COR-L47 (cell line): ENCODE data around the gene FFAR4.

Experiments used
- DNase-seq: peaks from one replicate; lab custom pipeline; 2025; lab: John Stamatoyannopoulos, UW

FFAR4 gene

DNA sequence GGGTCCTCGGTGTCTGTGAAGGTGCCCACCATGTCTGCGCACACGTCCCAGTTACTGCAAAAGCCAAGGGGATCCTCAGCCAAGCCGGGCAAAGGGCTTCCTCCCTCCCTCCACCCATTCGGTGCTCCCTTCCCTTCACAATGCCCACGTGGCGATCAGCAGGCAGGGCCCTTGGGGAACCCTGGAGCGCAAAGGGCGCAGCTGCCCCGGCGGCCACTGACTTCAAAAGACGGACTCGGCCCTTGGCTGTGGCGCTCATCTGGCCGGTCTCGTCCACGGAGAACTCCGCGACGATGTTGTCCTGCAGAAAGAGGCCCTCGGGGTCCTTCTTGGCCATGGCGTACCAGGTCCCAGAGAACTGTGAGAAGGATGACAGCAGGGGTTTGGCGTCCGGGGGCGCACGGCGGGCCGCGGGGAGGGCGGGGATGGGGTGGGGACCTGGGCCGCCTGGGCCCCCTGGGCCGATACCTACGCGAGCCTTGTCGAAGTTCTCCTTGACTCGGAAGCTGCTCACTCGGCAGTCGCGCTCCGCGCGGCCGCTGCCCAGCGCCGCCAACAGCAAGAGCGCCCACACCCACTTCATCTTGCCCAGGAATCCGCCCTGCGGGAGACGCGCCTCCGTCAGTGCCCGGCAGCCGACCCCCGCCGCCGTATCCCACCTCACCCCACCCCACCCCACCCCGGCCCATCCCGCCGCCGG is 34.1 kb downstream of the FFAR4 start:
- DNase-seq, result no peak

GRCh38 chr10:93601146-93601773 is 34.8 kb downstream of the FFAR4 start, which contains the start of gene RBP4:
TSS of gene RBP4 (minus strand) at chr10:93601235. CDS start at chr10:93601028, 207 bp downstream.
- no peak for DNase-seq

DNA sequence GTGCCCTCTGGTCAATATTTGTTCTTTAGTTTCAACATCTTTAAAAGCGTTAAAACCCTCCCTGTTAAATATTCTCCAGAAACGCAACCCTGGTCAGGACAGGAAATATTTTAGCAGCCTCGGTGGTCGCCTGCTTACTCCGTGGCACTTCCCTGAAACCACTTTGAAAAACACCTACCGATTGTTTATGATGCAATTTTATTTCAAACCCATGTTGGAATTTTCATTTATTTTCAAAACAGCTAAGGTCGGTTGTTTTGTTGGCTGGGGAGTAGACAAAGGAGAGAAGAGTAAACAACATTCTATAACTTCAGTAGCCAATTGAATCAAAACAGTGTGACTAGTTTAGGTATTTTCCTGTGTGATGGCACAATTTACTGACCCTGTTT is 35.3 kb downstream of the FFAR4 start:
- no peak for DNase-seq

GRCh38 chr10:93603023-93603422 is 36.6 kb downstream of the FFAR4 start:
- no peak for DNase-seq

DNA sequence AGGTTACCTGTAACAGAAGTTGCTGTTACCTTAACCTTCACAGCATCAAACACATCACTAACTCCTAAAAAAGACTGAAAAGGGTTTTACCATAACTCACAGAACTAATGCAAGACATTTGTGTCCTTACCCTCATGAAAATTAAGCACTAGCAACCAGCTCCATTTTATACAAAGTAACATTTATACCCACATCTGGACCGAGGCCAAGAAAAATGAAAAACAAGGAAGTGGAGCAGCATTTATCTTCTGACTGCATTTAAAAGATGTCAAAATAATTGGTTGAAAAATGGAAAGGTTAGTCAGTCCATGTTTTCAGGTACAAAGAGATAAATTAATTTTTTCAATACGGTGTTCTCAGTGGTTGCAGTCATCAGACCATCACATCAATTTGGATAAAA is 37.7 kb downstream of the FFAR4 start:
- DNase-seq, result peak; percentile 21

DNA sequence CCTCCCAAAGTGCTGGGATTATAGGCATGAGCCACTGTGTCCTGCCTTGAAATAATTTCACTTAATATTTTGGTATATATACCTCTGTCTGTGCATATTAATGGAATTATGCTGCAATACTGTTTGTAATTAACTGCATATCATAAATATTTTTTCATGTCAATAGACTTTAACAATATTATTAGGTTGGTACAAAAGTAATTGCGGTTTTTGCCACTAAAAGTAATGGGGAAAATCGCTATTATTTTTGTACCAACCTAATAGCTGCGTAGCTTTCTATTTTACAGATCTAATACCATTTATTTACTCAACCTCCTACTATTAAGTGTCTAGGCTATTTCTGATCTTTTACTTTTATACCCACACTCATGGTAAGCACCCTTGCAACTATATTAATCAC is 42.0 kb downstream of the FFAR4 start:
- DNase-seq, result no peak

- DNase-seq, result no peak
Observed at GRCh38 chr10:93612311-93612710, 45.8 kb downstream of the FFAR4 start, which contains the start of gene PDE6C. TSS of gene PDE6C (plus strand) at chr10:93612537. CDS start at chr10:93612726, 189 bp downstream.

DNA sequence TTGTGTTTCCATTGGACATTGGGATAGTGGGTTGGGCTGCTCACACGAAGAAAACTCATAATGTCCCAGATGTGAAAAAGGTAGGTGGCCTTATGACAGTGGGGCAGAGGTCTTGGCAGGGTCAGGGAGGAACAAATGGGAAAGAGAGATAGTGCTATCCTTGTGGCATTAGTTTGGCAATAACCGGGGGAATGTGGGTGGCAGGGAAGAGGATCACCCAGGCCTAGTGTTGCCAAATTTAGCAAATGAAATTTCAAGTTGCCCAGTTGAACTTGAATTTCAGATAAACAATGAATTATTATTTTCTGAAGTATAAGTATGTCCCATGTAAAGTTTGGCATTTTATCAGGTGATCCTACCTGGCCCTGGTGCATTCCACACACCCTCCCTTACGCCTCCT is 46.7 kb downstream of the FFAR4 start:
- DNase-seq, result no peak

GRCh38 chr10:93614101-93614825 is 47.8 kb downstream of the FFAR4 start:
- no peak for DNase-seq

DNA sequence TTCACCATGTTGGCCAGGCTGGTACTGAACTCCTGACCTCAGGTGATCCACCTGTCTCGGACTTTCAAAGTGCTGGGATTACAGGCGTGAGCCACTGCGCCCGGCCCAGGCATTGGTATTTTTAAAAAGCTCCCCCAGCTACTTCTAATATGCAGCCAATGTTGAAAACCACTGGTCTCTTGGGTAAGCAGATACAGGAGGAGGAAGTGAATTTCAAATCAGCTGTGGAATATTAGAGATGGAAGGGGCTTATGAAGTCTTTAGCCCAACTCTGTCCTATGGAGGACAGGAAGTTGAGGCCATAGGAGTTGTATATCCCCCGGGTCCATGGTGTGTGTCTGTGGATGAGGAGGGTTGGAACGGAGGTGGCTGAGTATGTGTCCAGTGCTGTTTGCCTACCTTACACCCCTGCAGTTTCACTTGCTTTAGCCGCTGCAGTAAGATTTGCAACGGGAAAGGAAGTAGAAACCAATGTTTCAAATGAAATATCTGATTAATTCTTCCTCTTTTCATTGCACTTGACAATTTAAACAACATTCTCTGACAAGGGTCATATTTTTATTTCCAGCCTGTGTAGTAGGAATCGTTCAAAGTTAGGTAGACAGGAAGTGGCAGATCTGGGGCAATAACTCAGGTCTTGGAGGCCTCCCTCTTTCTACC is 49.2 kb downstream of the FFAR4 start:
- no peak for DNase-seq

DNA sequence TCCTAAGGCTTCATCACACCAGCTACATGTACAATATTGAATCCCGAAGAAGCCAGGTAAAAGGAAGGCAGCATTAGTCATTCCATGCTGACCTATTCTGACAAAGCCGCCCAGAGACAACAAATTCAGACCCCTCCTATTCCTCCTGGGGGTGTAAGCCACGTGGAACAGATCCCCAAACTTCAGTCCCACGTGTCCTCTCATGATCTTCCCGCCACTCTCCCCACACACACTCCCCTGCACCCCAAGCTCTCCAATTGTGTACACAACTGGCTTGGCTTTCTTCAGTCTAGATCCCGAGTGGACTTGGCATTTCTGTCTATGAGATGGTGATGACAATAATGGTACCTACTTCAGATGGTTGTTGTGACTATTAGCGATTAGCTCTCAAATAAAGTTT is 54.5 kb downstream of the FFAR4 start:
- no peak for DNase-seq

DNA sequence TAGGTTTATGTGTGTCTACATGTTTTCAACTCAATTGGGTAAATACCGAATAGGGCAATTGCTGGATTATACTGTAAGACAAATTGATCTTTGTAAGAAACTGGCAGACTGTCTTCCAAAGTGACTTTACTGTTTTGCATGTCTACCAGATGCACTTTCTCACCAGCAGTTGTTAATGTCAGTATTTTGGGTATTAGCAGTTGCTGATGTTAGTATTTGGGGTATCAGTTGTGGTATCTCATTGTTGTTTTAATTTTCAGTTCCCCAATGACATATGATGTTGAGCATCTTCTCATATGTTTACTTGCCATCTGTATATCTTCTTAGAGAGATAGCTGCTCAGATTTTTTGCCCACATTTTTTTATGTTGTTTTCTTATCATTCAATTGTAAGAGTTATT is 56.5 kb downstream of the FFAR4 start:
- no peak for DNase-seq

DNA sequence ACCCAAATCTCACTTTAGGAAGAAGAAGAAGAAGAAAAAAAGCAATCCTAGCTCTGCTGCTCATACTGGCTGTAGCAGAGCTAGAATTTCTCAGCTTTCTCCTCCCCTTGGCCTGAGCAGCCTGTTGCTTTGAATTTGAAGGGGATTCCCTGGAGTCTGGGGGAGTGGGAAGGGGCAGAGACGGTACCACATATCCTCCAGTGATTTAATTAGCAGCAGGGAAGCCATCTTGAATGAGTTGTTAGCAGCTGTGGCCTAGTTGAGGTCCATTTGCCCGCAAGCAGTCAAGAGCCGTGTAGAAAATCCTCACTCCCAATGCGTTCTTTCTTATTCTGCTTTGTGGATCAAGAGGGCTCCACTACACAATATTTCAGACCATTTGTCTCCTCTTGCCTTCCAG is 62.4 kb downstream of the FFAR4 start:
- no peak for DNase-seq

DNA sequence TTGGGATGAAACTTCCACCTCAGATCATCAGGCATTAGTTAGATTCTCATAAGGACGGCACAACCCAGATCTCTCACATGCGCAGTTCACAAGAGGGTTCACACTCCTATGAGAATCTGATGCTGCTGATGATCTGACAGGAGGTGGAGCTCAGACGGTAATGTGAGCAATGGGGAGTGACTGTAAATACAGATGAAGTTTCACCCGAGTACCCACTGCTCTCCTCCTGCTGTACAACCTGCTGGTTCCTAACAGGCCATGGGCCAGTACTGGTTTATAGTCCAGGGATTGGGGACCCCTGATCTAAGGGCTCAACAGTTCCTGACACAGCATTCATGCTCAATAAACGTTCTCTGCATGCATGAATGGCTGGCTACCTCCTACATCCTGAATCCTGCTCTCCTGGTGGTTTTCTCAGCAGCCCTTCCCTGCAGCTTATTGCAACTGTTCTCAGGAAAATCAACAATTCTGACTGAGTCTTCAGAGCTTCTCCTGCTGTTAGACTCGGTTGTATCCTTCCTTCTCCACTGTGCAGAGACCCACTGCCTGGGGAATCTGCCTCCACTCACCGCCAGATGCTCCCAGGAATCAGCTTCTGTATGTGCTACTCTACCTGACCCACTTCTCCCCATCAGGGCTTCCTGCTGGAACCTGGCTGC is 63.3 kb downstream of the FFAR4 start:
- DNase-seq, result no peak

DNA sequence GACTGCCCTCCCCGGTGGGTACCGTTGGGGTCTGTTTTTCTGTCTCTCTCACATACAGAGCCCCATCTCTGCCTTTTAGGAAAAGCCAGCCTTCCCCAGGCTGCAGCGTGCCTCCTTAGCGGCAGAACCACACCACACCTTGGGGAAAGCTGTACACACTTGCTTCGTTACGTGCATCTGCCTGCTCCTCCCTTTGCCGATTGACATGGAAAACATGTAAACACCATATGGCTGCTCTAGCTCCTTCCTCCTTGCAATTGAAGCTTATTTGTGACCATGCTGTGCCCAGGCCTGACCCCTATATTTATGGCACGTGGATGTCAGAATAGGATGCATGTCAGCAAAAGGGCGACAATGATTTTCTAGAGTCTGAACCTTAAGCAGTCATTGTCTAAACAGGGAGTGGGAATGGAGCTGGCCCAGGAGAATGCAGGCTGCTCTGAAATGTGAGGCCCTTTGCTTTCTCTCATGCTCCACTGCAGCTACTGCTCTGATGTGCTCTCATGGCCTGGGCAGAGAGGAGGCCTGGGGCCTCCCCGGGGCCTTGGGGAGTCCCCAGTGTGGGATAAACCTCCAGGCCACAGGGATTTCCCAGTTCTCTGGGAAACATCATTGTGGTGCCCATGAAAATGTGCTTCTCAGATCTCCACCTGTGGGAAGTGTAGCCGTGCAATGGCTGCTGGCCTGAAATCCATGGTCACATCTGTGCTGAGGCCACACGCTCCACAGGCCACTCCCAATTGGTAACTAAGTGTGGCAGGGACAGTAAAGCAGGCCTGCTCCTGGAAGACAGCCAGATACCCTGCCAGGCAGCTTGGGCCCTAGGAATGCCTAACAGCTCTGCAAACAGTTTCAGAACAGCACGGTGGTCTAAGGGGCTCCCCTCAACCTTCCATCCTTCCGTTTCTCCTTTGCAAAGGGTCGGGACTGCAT is 64.4 kb downstream of the FFAR4 start:
- DNase-seq, result no peak
